Vagina (tissue), 2 donors: Measurements from ENCODE around the gene OR4N5. TPM values are rescaled to one million over a fixed set of nuclear protein-coding genes. Genes with fewer than 3 reads are reported as not detected.

Source experiments
- DNase-seq, 2 donors: peaks; one replicate each; pipeline ENCODE4 v3.0.0-alpha.2; 2017; ENCODE audit errors: extremely low spot score in 2 of 2
- H3K27ac ChIP-seq: fragments of 200-600 bp; sonication (generic); one replicate; pipeline ENCODE4 v1.5.1; 2019
- H3K27me3 ChIP-seq: fragments of 200-600 bp; sonication (generic); one replicate; pipeline ENCODE4 v1.5.1; 2019
- H3K36me3 ChIP-seq, 2 donors: fragments of 200-600 bp; sonication (generic); one replicate each; pipeline ENCODE4 v1.5.1; 2017 to 2019
- H3K4me1 ChIP-seq: fragments of 200-600 bp; sonication (generic); one replicate; pipeline ENCODE4 v1.5.1; 2019
- H3K4me3 ChIP-seq, 2 donors: fragments of 200-600 bp; sonication (generic); 1 replicate in 1 of 2; 2 replicates in 1 of 2; pipeline ENCODE4 v1.5.1; 2016 to 2019
- H3K9me3 ChIP-seq: fragments of 200-600 bp; sonication (generic); one replicate; pipeline ENCODE4 v1.5.1; 2019
- POLR2A ChIP-seq, 2 donors: fragments of 450-650 bp; IDR thresholded peaks; one replicate each; pipeline ENCODE4 v1.6.1; 2017; ENCODE audit warnings: antibody characterized with exemption in 2 of 2, mild to moderate bottlenecking in 2 of 2, moderate library complexity in 2 of 2
- POLR2AphosphoS5 ChIP-seq, 2 donors: sonication (generic); formaldehyde crosslinking; IDR thresholded peaks; one replicate each; pipeline ENCODE4 v1.9.0; 2017; ENCODE audit warnings: antibody characterized with exemption in 2 of 2, mild to moderate bottlenecking in 2 of 2, low read depth in 1 of 2; ENCODE audit not compliant: insufficient read depth in 1 of 2
- intact Hi-C: fragments of 100-400 bp; cut with DNase I; formaldehyde crosslinking; loops from one replicate; pipeline ENCODE4 v1.15.1; 2023
- total RNA-seq: library from RNA; depleted of rRNA; stranded (reverse); fragments of >200 nt; gene quantifications from one replicate; pipeline ENCODE4 v1.2.3, GENCODE V29; 2016
- TF ChIP-seq, protein P1 (sequence below), 3 experiments: fragments of 450-650 bp in 2 of 3; fragments of 200-600 bp in 1 of 3; sonication (generic) in 1 of 3; IDR thresholded peaks; one replicate each; pipeline ENCODE4 v1.5.1; 2017 to 2019; ENCODE audit warnings: antibody characterized with exemption in 3 of 3, mild to moderate bottlenecking in 2 of 3, moderate library complexity in 2 of 3

Gene OR4N5
- total RNA-seq, 1 donor from 2014 or later, result not detected

DNA sequence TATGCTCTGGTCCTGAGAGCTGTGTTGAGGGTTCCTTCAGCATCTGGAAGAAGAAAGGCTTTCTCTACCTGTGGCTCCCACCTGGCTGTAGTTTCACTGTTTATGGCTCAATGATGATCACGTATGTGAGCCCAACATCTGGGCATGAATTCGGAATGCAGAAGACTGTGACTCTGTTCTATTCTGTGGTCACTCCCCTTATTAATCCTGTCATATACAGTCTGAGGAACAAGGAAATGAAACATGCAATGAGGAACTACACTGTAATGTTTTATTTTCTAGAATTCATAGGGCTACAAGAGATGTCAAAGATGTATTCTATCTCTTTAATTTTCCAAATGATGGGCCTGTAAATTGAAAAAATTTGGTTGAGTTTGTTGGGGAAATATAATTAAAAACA, 41.3 kb downstream of the OR4N5 start:
- Histone ChIP-seq H3K4me1 (no peaks in the 10 kb centered on the region), H3K4me3 (no peak overlapping the region), H3K27ac (no peak overlapping the region), H3K27me3 (no peaks in the 10 kb centered on the region), H3K36me3 (no peaks in the 10 kb centered on the region), H3K9me3 (no peaks in the 10 kb centered on the region)
- TF ChIP-seq POLR2AphosphoS5 (IDR thresholded peaks at IDR 0.05; ENCODE audit: insufficient read depth in 1 of 2, low read depth in 1 of 2) (no peak), POLR2A (IDR thresholded peaks at IDR 0.05) (no peak)
- TF ChIP-seq, protein P1, sequence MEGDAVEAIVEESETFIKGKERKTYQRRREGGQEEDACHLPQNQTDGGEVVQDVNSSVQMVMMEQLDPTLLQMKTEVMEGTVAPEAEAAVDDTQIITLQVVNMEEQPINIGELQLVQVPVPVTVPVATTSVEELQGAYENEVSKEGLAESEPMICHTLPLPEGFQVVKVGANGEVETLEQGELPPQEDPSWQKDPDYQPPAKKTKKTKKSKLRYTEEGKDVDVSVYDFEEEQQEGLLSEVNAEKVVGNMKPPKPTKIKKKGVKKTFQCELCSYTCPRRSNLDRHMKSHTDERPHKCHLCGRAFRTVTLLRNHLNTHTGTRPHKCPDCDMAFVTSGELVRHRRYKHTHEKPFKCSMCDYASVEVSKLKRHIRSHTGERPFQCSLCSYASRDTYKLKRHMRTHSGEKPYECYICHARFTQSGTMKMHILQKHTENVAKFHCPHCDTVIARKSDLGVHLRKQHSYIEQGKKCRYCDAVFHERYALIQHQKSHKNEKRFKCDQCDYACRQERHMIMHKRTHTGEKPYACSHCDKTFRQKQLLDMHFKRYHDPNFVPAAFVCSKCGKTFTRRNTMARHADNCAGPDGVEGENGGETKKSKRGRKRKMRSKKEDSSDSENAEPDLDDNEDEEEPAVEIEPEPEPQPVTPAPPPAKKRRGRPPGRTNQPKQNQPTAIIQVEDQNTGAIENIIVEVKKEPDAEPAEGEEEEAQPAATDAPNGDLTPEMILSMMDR (IDR thresholded peaks at IDR 0.05), result no peak
- intact Hi-C loops, result no loop called here
- DNase-seq, result no peak

DNA sequence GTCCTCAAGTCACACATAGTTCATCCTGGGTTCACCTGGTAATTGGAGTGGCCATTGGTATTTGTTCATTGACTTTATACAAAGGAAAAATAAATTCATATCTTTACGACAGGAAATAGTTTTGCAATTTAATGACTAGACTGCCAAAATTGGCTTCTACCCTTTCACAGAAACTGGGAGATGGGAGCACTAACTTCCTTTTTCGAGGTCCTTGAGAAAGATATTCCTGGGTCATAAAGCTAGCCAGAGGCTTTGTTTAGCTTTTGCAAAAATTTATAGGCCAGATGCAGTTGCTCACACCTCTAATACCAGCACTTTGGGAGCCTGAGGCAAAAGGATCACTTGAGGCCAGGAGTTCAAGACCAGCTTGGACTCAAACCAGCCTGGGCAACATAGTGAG, 41.9 kb downstream of the OR4N5 start:
- no peak overlapping the region for H3K27ac ChIP-seq
- no peaks in the 10 kb centered on the region for H3K27me3 ChIP-seq
- no peak for DNase-seq
- no peaks in the 10 kb centered on the region for H3K36me3 ChIP-seq
- no peaks in the 10 kb centered on the region for H3K9me3 ChIP-seq
- H3K4me3 ChIP-seq, result no peak overlapping the region
- TF ChIP-seq POLR2AphosphoS5 (IDR thresholded peaks at IDR 0.05; ENCODE audit: insufficient read depth in 1 of 2, low read depth in 1 of 2), result no peak
- no peak for TF ChIP-seq POLR2A (IDR thresholded peaks at IDR 0.05)
- TF ChIP-seq, protein P1 (IDR thresholded peaks at IDR 0.05), result no peak
- intact Hi-C loops, result no loop called here
- no peaks in the 10 kb centered on the region for H3K4me1 ChIP-seq

- no peaks in the 10 kb centered on the region for H3K4me1 ChIP-seq
- TF ChIP-seq POLR2AphosphoS5 (IDR thresholded peaks at IDR 0.05; ENCODE audit: insufficient read depth in 1 of 2, low read depth in 1 of 2) (no peak), POLR2A (IDR thresholded peaks at IDR 0.05) (no peak)
- TF ChIP-seq, protein P1 (IDR thresholded peaks at IDR 0.05), result no peak
- no peaks in the 10 kb centered on the region for H3K9me3 ChIP-seq
- no peak for DNase-seq
- H3K4me3 ChIP-seq, result no peak overlapping the region
- intact Hi-C loops, result no loop called here
- no peaks in the 10 kb centered on the region for H3K36me3 ChIP-seq
- no peak overlapping the region for H3K27ac ChIP-seq
- no peaks in the 10 kb centered on the region for H3K27me3 ChIP-seq
Observed at GRCh38 chr14:20184181-20184580, 45.6 kb downstream of the OR4N5 start.

GRCh38 chr14:20190596-20190995, 52.0 kb downstream of the OR4N5 start, which contains the start of gene OR11G2:
Gene OR11G2 (plus strand): TSS chr14:20190896. CDS start chr14:20197438, 6,542 bp downstream.
- TF ChIP-seq, protein P1 (IDR thresholded peaks at IDR 0.05), result no peak
- TF ChIP-seq POLR2AphosphoS5 (IDR thresholded peaks at IDR 0.05; ENCODE audit: insufficient read depth in 1 of 2, low read depth in 1 of 2) (no peak), POLR2A (IDR thresholded peaks at IDR 0.05) (no peak)
- Histone ChIP-seq H3K36me3 (no peaks in the 10 kb centered on the region), H3K27me3 (no peaks in the 10 kb centered on the region), H3K27ac (no peak within 1 kb of the TSS), H3K4me3 (no peak within 1 kb of the TSS), H3K4me1 (no peaks in the 10 kb centered on the region), H3K9me3 (no peaks in the 10 kb centered on the region)
- DNase-seq, result no peak
- intact Hi-C loops, result no loop called here

DNA sequence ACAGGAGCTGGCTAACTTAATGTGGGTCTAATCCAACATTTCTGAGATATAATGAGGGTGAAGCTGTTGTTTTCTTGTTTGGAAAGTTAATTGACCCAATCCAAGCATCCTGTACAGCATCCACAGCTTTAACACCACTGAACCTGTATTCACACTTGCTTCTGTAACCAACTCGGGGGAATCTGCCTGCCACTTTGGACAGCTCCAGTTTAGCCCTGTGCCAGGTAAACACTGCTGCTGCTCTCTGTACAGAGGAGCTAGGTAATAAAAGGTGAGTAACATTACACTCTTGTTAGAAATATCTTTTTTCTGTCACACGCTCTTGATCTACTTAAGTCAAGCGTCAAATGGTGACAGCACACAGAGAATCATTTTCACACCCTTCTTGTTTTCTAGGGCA, 52.8 kb downstream of the OR4N5 start:
- TF ChIP-seq POLR2A (IDR thresholded peaks at IDR 0.05), result no peak
- TF ChIP-seq POLR2AphosphoS5 (IDR thresholded peaks at IDR 0.05; ENCODE audit: insufficient read depth in 1 of 2, low read depth in 1 of 2), result no peak
- TF ChIP-seq, protein P1 (IDR thresholded peaks at IDR 0.05), result no peak
- intact Hi-C loops, result no loop called here

More for the DNA sequence above, 52.8 kb downstream of the OR4N5 start:
- H3K27ac ChIP-seq, result no peak overlapping the region
- no peak overlapping the region for H3K4me3 ChIP-seq
- no peaks in the 10 kb centered on the region for H3K4me1 ChIP-seq
- no peaks in the 10 kb centered on the region for H3K36me3 ChIP-seq
- no peak for DNase-seq
- H3K27me3 ChIP-seq, result no peaks in the 10 kb centered on the region
- H3K9me3 ChIP-seq, result no peaks in the 10 kb centered on the region
